ENCODE measurements around the gene CSRNP2. TPM values are rescaled to one million over a fixed set of nuclear protein-coding genes. Genes with fewer than 3 reads are reported as not detected.

CSRNP2 gene, protein sequence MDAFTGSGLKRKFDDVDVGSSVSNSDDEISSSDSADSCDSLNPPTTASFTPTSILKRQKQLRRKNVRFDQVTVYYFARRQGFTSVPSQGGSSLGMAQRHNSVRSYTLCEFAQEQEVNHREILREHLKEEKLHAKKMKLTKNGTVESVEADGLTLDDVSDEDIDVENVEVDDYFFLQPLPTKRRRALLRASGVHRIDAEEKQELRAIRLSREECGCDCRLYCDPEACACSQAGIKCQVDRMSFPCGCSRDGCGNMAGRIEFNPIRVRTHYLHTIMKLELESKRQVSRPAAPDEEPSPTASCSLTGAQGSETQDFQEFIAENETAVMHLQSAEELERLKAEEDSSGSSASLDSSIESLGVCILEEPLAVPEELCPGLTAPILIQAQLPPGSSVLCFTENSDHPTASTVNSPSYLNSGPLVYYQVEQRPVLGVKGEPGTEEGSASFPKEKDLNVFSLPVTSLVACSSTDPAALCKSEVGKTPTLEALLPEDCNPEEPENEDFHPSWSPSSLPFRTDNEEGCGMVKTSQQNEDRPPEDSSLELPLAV
- total RNA-seq = 10 to 100 TPM; 16.6 to 22.7 (median 18.7) TPM

DNA sequence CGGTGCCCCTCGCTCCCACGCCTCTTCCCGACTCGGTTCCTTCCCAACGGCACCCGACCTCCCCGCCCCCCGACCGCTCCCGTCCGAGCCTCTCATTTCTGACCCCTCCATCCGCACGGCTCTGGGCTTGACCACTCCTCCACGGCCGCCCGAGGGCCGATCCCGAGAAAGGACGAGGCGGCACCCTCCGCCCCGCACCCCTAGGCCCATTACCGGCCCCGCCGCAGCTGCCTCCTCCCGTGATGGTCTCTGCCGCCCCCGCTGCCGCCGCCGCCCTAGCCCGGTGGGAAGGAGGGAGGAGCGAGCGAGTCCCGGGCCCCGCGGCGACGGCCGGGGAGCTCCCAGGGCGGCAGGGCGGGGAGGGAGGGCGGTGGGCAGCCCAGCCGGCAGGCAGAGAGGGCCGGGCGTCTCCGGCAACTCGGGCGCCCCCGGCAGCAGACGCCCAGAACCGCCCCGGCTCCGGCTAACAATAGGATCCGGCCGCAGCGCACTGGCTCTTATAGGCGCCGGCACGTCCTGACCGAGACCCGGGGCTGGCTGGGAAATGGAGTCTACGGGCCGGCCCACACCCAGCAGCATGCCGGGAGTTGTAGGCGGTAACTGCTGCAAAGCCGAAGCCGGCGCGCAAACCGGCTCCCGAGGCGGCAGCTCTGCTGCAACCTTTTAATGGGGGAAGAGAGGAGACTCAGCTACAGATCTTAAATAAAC lies at the start of gene CSRNP2:
Gene CSRNP2, minus strand, starts transcription at position 471 of the 708 bp plus-strand sequence. CDS start 7,035 bp downstream, outside the sequence.
- peak; percentile 95 to 99 for DNase-seq (ENCODE audit: low spot score in 2 of 2)
- H3K4me3 ChIP-seq (ENCODE audit: low read depth, poor library complexity, severe bottlenecking) = peak within 1 kb of the TSS; percentile 97
- intact Hi-C loops (cut with DNase I; ENCODE audit: low total_unique reads) = no loop called here
- WGBS, 2 donors = 0% methylated on average over 43 to 57 of the region's 74 CpGs
- TF ChIP-seq, protein P1, sequence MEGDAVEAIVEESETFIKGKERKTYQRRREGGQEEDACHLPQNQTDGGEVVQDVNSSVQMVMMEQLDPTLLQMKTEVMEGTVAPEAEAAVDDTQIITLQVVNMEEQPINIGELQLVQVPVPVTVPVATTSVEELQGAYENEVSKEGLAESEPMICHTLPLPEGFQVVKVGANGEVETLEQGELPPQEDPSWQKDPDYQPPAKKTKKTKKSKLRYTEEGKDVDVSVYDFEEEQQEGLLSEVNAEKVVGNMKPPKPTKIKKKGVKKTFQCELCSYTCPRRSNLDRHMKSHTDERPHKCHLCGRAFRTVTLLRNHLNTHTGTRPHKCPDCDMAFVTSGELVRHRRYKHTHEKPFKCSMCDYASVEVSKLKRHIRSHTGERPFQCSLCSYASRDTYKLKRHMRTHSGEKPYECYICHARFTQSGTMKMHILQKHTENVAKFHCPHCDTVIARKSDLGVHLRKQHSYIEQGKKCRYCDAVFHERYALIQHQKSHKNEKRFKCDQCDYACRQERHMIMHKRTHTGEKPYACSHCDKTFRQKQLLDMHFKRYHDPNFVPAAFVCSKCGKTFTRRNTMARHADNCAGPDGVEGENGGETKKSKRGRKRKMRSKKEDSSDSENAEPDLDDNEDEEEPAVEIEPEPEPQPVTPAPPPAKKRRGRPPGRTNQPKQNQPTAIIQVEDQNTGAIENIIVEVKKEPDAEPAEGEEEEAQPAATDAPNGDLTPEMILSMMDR (IDR thresholded peaks at IDR 0.05) = no peak
- peak in 1 of 2 donors; percentile 97 for TF ChIP-seq POLR2A (IDR thresholded peaks at IDR 0.05)

DNA sequence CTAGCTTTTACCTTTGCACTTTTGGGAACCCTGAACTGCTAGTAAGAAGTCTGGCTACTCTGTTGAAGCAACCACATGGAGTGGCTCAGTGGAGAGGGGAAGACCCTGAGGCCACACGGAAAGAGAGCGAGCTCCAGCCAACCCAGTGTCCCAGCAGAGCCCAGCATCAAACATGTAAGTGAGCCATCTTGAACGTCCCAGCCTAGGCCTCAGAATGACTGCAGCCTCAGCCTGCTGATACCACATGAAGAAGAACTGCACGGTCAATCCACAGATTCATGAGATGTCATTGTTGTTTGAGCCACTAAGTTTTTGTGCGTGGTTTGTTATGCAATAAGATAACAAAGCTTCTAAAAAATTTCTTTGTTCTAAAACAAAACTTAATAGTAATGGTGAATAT lies 49.3 kb upstream of the CSRNP2 start:
- intact Hi-C loops (cut with DNase I; ENCODE audit: low total_unique reads) = no loop called here
- no peak for DNase-seq (ENCODE audit: low spot score in 2 of 2)
- no peak overlapping the region for H3K4me3 ChIP-seq (ENCODE audit: low read depth, poor library complexity, severe bottlenecking)
- TF ChIP-seq POLR2A (IDR thresholded peaks at IDR 0.05) = no peak
- TF ChIP-seq, protein P1 (IDR thresholded peaks at IDR 0.05) = no peak
- 64 to 84% methylated on average over 5 of the region's 5 CpGs for WGBS, 2 donors

DNA sequence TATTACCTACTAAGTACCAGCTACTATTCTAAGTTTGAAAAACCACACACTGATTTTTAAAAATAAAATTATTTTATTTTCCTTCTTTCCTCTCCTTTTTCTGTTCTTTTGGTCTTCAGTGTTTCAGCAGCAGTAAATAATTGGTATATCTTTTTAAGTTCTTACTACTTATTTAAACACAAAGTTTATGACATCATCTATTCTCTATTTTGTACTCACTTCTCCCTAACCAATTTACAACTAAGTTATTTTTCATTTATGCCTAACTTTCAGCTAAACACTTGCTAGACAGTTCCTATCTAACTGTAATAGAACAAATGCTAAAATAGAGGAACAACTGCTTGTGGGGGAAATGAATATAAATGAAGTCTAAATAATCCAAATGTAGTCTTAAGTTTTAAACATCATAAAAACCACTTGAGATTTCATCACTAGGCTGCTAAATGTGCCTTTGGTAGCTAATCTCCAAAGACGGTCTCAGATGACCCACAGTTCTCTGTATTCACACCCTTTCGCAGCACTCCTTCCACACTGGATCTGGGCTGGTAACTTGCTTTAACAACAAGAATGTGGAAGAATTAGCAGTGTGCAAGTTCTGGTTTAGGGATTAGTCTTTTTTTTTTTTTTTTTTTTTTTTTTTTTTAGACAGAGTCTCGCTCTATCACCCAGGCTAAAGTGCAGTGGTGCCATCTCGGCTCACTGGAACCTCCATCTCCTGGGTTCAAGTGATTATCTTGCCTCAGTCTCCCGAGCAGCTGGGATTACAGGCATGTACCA lies 48.5 kb upstream of the CSRNP2 start:
- no peak for TF ChIP-seq POLR2A (IDR thresholded peaks at IDR 0.05)
- TF ChIP-seq, protein P1 (IDR thresholded peaks at IDR 0.05) = no peak
- H3K4me3 ChIP-seq (ENCODE audit: low read depth, poor library complexity, severe bottlenecking) = no peak overlapping the region
- intact Hi-C loops (cut with DNase I; ENCODE audit: low total_unique reads) = no loop called here
- WGBS, 2 donors = 94 to 95% methylated on average over 5 of the region's 5 CpGs
- no peak for DNase-seq (ENCODE audit: low spot score in 2 of 2)

DNA sequence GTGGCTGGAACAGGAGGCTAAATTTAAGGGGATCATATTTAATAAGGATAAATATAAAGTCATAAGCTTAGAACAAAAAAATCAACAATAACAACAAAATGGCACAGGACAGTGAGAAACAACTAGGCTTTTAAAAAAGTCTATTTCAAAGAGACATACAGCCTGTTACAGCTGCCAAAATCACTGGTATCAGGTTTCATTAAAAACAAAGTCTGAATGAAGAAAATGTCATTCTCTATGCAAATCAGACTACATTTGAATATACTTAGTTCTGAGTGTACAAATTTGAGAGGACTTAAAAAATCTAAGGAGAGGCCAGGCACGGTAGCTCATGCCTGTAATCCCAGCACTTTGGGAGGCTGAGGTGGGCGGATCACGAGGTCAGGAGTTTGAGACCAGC lies 45.5 kb upstream of the CSRNP2 start:
- TF ChIP-seq POLR2A (IDR thresholded peaks at IDR 0.05) = no peak
- TF ChIP-seq, protein P1 (IDR thresholded peaks at IDR 0.05) = no peak
- 72 to 81% methylated on average over 3 of the region's 3 CpGs for WGBS, 2 donors
- intact Hi-C loops (cut with DNase I; ENCODE audit: low total_unique reads) = no loop called here
- no peak overlapping the region for H3K4me3 ChIP-seq (ENCODE audit: low read depth, poor library complexity, severe bottlenecking)
- DNase-seq (ENCODE audit: low spot score in 2 of 2) = no peak

DNA sequence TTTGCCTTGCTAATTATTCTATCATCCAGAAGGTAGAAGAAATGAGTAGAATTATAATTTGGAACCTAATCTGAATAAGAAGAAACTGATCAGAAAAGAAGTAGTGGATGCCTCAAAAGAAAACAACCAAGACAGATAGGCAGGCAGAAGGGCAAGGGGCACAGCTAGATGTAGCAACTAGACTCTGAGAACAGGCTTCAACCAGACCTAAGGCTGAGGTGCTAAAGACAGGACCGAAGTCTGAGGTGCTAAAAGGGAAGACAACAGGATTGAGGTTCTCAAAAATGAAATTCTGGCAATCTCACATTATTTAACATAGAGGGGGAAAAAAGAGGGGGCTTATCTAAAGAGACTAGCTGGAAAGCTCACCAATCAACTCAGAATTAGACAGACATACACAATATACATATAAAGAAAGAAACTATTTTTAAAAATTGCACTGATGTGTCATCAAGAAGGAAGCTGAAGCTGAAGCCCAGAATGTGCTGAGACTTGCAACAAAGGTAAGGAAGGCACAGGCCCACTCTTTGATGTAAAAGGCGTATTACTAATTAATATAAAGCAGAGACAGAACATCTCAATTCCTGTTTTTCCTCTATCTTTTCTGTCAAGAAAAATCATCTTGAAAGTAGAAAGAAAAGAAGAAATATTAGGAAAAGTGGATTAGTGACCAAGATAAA lies 43.8 kb upstream of the CSRNP2 start:
- WGBS, 2 donors = 54 to 62% methylated on average over 2 of the region's 2 CpGs
- H3K4me3 ChIP-seq (ENCODE audit: low read depth, poor library complexity, severe bottlenecking) = no peak overlapping the region
- TF ChIP-seq, protein P1 (IDR thresholded peaks at IDR 0.05) = no peak
- TF ChIP-seq POLR2A (IDR thresholded peaks at IDR 0.05) = no peak
- DNase-seq (ENCODE audit: low spot score in 2 of 2) = no peak
- intact Hi-C loops (cut with DNase I; ENCODE audit: low total_unique reads) = no loop called here

Data from lower leg skin (tissue), 4 donors.